PFSK-1 (cell line): ENCODE measurements around the gene APOO.

ENCODE experiments used
- FOXP2 ChIP-seq: optimal IDR thresholded peaks from 2 replicates; pipeline ENCODE3; 2011; ENCODE audit warnings: borderline replicate concordance, control low read depth, inconsistent platforms; ENCODE audit not compliant: insufficient read depth; ENCODE audit errors: extremely low read length, extremely low read depth
- POLR2AphosphoS5 ChIP-seq: IDR thresholded peaks from 2 replicates; pipeline ENCODE4 v1.6.1; 2012; ENCODE audit warnings: low read depth, mild to moderate bottlenecking, control low read depth, low read length, moderate library complexity
- REST ChIP-seq, 2 experiments: IDR thresholded peaks; 2 replicates each; pipeline versions ENCODE4 v1.6.1 to v1.8.0; 2011 to 2012; ENCODE audit warnings: low read depth in 2 of 2, low read length in 2 of 2, control low read depth in 1 of 2, inconsistent platforms in 1 of 2, mild to moderate bottlenecking in 1 of 2, moderate library complexity in 1 of 2; ENCODE audit not compliant: insufficient read depth in 1 of 2
- SIN3A ChIP-seq: IDR thresholded peaks from 2 replicates; pipeline ENCODE4 v1.6.1; 2012; ENCODE audit warnings: mild to moderate bottlenecking, low read length, moderate library complexity, borderline replicate concordance; ENCODE audit not compliant: insufficient read depth
- TAF1 ChIP-seq: IDR thresholded peaks from 2 replicates; pipeline ENCODE4 v1.6.1; 2012; ENCODE audit warnings: low read length, control low read depth, borderline replicate concordance; ENCODE audit not compliant: insufficient read depth

The APOO gene

GRCh38 chrX:23785580-23785979 is 122.2 kb downstream of the APOO start:
- TF ChIP-seq POLR2AphosphoS5 (no peak), SIN3A (no peak), FOXP2 (no peak), TAF1 (no peak), REST (IDR thresholded peaks at IDR 0.05; ENCODE audit: insufficient read depth in 1 of 2, low read depth in 2 of 2, low read length in 2 of 2) (no peak)

- TF ChIP-seq POLR2AphosphoS5 (no peak), TAF1 (no peak), FOXP2 (no peak), SIN3A (no peak), REST (IDR thresholded peaks at IDR 0.05; ENCODE audit: insufficient read depth in 1 of 2, low read depth in 2 of 2, low read length in 2 of 2) (no peak)
Observed at GRCh38 chrX:23784470-23785331, 123.0 kb downstream of the APOO start.

- no peak for TF ChIP-seq FOXP2
- TF ChIP-seq POLR2AphosphoS5, result no peak
- no peak for TF ChIP-seq SIN3A
- no peak for TF ChIP-seq TAF1
- TF ChIP-seq REST (IDR thresholded peaks at IDR 0.05; ENCODE audit: insufficient read depth in 1 of 2, low read depth in 2 of 2, low read length in 2 of 2), result no peak
Observed at GRCh38 chrX:23783589-23784469, 123.9 kb downstream of the APOO start.
